Esophagus squamous epithelium (tissue), 4 donors: ENCODE measurements around the gene CKB.

ENCODE experiments used
- POLR2A ChIP-seq, 4 donors: fragments of 450-650 bp; IDR thresholded peaks; one replicate each; pipeline ENCODE4 v1.6.1; 2017; ENCODE audit warnings: antibody characterized with exemption in 4 of 4, mild to moderate bottlenecking in 4 of 4, moderate library complexity in 3 of 4
- TF ChIP-seq, protein P1 (sequence below), 6 experiments: fragments of 450-650 bp in 4 of 6; fragments of 200-600 bp in 2 of 6; sonication (generic) in 2 of 6; IDR thresholded peaks; one replicate each; pipeline ENCODE4 v1.5.1; 2016 to 2019; ENCODE audit warnings: antibody characterized with exemption in 6 of 6, mild to moderate bottlenecking in 4 of 6, moderate library complexity in 4 of 6

DNA sequence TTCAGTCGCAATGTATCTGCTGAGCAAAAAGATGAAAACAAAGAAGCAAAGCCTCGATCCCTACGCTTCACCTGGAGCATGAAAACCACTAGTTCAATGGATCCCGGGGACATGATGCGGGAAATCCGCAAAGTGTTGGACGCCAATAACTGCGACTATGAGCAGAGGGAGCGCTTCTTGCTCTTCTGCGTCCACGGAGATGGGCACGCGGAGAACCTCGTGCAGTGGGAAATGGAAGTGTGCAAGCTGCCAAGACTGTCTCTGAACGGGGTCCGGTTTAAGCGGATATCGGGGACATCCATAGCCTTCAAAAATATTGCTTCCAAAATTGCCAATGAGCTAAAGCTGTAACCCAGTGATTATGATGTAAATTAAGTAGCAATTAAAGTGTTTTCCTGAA is 19.8 kb downstream of the CKB start:
- TF ChIP-seq, protein P1, sequence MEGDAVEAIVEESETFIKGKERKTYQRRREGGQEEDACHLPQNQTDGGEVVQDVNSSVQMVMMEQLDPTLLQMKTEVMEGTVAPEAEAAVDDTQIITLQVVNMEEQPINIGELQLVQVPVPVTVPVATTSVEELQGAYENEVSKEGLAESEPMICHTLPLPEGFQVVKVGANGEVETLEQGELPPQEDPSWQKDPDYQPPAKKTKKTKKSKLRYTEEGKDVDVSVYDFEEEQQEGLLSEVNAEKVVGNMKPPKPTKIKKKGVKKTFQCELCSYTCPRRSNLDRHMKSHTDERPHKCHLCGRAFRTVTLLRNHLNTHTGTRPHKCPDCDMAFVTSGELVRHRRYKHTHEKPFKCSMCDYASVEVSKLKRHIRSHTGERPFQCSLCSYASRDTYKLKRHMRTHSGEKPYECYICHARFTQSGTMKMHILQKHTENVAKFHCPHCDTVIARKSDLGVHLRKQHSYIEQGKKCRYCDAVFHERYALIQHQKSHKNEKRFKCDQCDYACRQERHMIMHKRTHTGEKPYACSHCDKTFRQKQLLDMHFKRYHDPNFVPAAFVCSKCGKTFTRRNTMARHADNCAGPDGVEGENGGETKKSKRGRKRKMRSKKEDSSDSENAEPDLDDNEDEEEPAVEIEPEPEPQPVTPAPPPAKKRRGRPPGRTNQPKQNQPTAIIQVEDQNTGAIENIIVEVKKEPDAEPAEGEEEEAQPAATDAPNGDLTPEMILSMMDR (IDR thresholded peaks at IDR 0.05): no peak
- TF ChIP-seq POLR2A (IDR thresholded peaks at IDR 0.05): no peak
